Measurements from ENCODE around the gene ATG2B.

DNA sequence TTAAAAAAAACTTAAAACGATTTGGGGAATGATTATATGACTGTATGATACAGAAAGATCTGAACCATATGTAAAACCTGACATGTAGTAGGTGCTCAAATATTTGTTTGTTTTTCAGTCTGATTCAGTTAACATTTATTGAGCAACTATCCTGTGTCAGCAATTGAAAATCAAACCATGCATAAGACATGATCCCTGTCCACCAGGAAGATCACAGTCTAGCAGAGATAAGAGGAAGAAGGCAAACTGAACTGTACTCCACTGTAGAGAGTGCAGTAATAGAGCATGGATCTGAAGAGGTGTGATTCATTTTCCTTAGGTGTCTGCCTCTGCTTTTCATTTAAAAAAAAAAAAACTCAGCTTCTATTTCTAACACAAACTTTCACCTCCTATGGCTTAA lies 20.9 kb upstream of the ATG2B start:
- TF ChIP-seq, protein P1, sequence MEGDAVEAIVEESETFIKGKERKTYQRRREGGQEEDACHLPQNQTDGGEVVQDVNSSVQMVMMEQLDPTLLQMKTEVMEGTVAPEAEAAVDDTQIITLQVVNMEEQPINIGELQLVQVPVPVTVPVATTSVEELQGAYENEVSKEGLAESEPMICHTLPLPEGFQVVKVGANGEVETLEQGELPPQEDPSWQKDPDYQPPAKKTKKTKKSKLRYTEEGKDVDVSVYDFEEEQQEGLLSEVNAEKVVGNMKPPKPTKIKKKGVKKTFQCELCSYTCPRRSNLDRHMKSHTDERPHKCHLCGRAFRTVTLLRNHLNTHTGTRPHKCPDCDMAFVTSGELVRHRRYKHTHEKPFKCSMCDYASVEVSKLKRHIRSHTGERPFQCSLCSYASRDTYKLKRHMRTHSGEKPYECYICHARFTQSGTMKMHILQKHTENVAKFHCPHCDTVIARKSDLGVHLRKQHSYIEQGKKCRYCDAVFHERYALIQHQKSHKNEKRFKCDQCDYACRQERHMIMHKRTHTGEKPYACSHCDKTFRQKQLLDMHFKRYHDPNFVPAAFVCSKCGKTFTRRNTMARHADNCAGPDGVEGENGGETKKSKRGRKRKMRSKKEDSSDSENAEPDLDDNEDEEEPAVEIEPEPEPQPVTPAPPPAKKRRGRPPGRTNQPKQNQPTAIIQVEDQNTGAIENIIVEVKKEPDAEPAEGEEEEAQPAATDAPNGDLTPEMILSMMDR (IDR thresholded peaks at IDR 0.05) = no peak
- TF ChIP-seq POLR2A (IDR thresholded peaks at IDR 0.05) = no peak

Measured in thyroid gland (tissue), 4 donors.